Sigmoid colon (tissue), 7 donors: ENCODE results near the gene GRIN2D. TPM values are rescaled to one million over a fixed set of nuclear protein-coding genes. Genes with fewer than 3 reads are reported as not detected.

ENCODE experiments used
- DNase-seq: peaks from one replicate; pipeline ENCODE4 v3.0.0-alpha.2; 2019
- H3K27ac ChIP-seq, 4 donors: fragments of 200-600 bp; sonication (generic); one replicate each; pipeline ENCODE4 v1.5.1; 2016 to 2019; ENCODE audit warnings: mild to moderate bottlenecking in 1 of 4
- H3K27me3 ChIP-seq, 3 donors: fragments of 200-600 bp; sonication (generic); one replicate each; pipeline ENCODE4 v1.5.1; 2019; ENCODE audit warnings: mild to moderate bottlenecking in 1 of 3
- H3K36me3 ChIP-seq, 4 donors: fragments of 200-600 bp; sonication (generic); one replicate each; pipeline ENCODE4 v1.5.1; 2016 to 2019
- H3K4me1 ChIP-seq, 4 donors: fragments of 200-600 bp; sonication (generic); one replicate each; pipeline ENCODE4 v1.5.1; 2017 to 2019
- H3K4me3 ChIP-seq, 4 donors: fragments of 200-600 bp; sonication (generic); one replicate each; pipeline ENCODE4 v1.5.1; 2017 to 2019; ENCODE audit warnings: mild to moderate bottlenecking in 2 of 4, moderate library complexity in 1 of 4
- H3K9me3 ChIP-seq, 4 donors: fragments of 200-600 bp in 3 of 4; sonication (generic) in 3 of 4; one replicate each; pipeline versions ENCODE4 v1.5.1 to v1.6.1; 2013 to 2019
- CTCF ChIP-seq, 4 experiments: fragments of 450-650 bp in 3 of 4; fragments of 200-600 bp in 1 of 4; IDR thresholded peaks; one replicate each; pipeline ENCODE4 v1.5.1; 2016 to 2019; ENCODE audit warnings: antibody characterized with exemption in 4 of 4, mild to moderate bottlenecking in 3 of 4, moderate library complexity in 2 of 4
- EP300 ChIP-seq, 4 donors: sonication (generic); formaldehyde crosslinking; IDR thresholded peaks; one replicate each; pipeline ENCODE4 v1.6.1; 2017; ENCODE audit warnings: antibody characterized with exemption in 4 of 4
- POLR2A ChIP-seq, 2 donors: fragments of 450-650 bp; IDR thresholded peaks; one replicate each; pipeline ENCODE4 v1.6.1; 2016; ENCODE audit warnings: antibody characterized with exemption in 2 of 2, mild to moderate bottlenecking in 2 of 2, moderate library complexity in 2 of 2
- POLR2AphosphoS5 ChIP-seq, 4 donors: sonication (generic); formaldehyde crosslinking; IDR thresholded peaks; one replicate each; pipeline ENCODE4 v1.6.1; 2017; ENCODE audit warnings: antibody characterized with exemption in 4 of 4
- WGBS, 2 donors: extraction: QIAGEN DNeasy Blood & Tissue Kit; methylation state at CpG; one replicate each; pipeline ENCODE4 v1.1.7; 2013; 5-methylcytosine and 5-hydroxymethylcytosine counted together
- intact Hi-C: fragments of 100-400 bp; cut with DNase I; formaldehyde crosslinking; loops from one replicate; pipeline ENCODE4 v1.15.1; 2023
- polyA plus RNA-seq, 3 donors: library from polyadenylated mRNA; stranded (reverse); fragments of 200-250 nt; gene quantifications; one replicate each; pipeline ENCODE4 v1.2.3, GENCODE V29; 2013
- total RNA-seq, 4 donors: library from RNA; depleted of rRNA; stranded (reverse); fragments of >200 nt; gene quantifications; one replicate each; pipeline ENCODE4 v1.1.0, GENCODE V29; 2016
- donor health status: healthy with polysubstance abuse.
- donor health status: Bipolar disorder and iron deficiency.
- donor health status: healthy.

GRIN2D gene
- total and polyA plus RNA-seq, 7 donors, result under 0.01 to 0.36 (median 0.21) TPM; not detected in 3

- 92 to 93% methylated on average over 7 of the region's 7 CpGs for WGBS, 2 donors
- Histone ChIP-seq H3K4me3 (no peak overlapping the region), H3K27me3 (no peaks in the 10 kb centered on the region), H3K27ac (no peak overlapping the region), H3K36me3 (peaks cover 0 to 6% (median 0%) of the 10 kb centered on the region in 4 donors), H3K4me1 (peaks cover 0 to 5% (median 0%) of the 10 kb centered on the region in 4 donors), H3K9me3 (no peaks in the 10 kb centered on the region)
- intact Hi-C loops, result no loop called here
- TF ChIP-seq POLR2A (IDR thresholded peaks at IDR 0.05) (no peak), CTCF (IDR thresholded peaks at IDR 0.05) (no peak), EP300 (IDR thresholded peaks at IDR 0.05) (no peak), POLR2AphosphoS5 (IDR thresholded peaks at IDR 0.05) (no peak)
- DNase-seq, result no peak
Measured at GRCh38 chr19:48348737-48349136, 44.7 kb upstream of the GRIN2D start.

- WGBS, 2 donors, result 91 to 96% methylated on average over 5 of the region's 5 CpGs
- intact Hi-C loops, result no loop called here
Measured at GRCh38 chr19:48350856-48351255, 42.6 kb upstream of the GRIN2D start.

GRCh38 chr19:48351341-48351752, 42.1 kb upstream of the GRIN2D start:
- no peak overlapping the region for H3K4me3 ChIP-seq
- no peaks in the 10 kb centered on the region for H3K36me3 ChIP-seq
- TF ChIP-seq POLR2AphosphoS5 (IDR thresholded peaks at IDR 0.05), result no peak
- no peak for TF ChIP-seq EP300 (IDR thresholded peaks at IDR 0.05)
- TF ChIP-seq CTCF (IDR thresholded peaks at IDR 0.05), result peak in 3 of 4 experiments; percentile 35 to 69 (median 58)
- H3K27me3 ChIP-seq, result no peaks in the 10 kb centered on the region
- WGBS, 2 donors, result 33 to 49% methylated on average over 8 of the region's 8 CpGs
- intact Hi-C loops, result no loop called here
- peak; percentile 73 for DNase-seq
- no peaks in the 10 kb centered on the region for H3K9me3 ChIP-seq
- peaks cover 0 to 5% (median 0%) of the 10 kb centered on the region in 4 donors for H3K4me1 ChIP-seq
- no peak overlapping the region for H3K27ac ChIP-seq

More at GRCh38 chr19:48350856-48351255, 42.6 kb upstream of the GRIN2D start:
- Histone ChIP-seq H3K27ac (no peak overlapping the region), H3K9me3 (no peaks in the 10 kb centered on the region), H3K36me3 (no peaks in the 10 kb centered on the region), H3K27me3 (no peaks in the 10 kb centered on the region), H3K4me1 (peaks cover 0 to 5% (median 0%) of the 10 kb centered on the region in 4 donors), H3K4me3 (no peak overlapping the region)
- no peak for DNase-seq
- no peak for TF ChIP-seq CTCF (IDR thresholded peaks at IDR 0.05)
- TF ChIP-seq EP300 (IDR thresholded peaks at IDR 0.05), result no peak
- TF ChIP-seq POLR2AphosphoS5 (IDR thresholded peaks at IDR 0.05), result no peak
- no peak for TF ChIP-seq POLR2A (IDR thresholded peaks at IDR 0.05)

GRCh38 chr19:48353677-48354076, 39.8 kb upstream of the GRIN2D start:
- H3K4me3 ChIP-seq, result no peak overlapping the region
- WGBS, 2 donors, result 92% methylated on average over 5 of the region's 5 CpGs
- no peaks in the 10 kb centered on the region for H3K4me1 ChIP-seq
- H3K36me3 ChIP-seq, result peaks cover 0 to 3% (median 0%) of the 10 kb centered on the region in 4 donors
- intact Hi-C loops, result no loop called here
- H3K27me3 ChIP-seq, result no peaks in the 10 kb centered on the region
- DNase-seq, result no peak
- H3K27ac ChIP-seq, result no peak overlapping the region
- H3K9me3 ChIP-seq, result no peaks in the 10 kb centered on the region
- no peak for TF ChIP-seq POLR2A (IDR thresholded peaks at IDR 0.05)
- TF ChIP-seq EP300 (IDR thresholded peaks at IDR 0.05), result no peak

GRCh38 chr19:48354332-48354992, 39.0 kb upstream of the GRIN2D start:
- no peak overlapping the region for H3K27ac ChIP-seq
- WGBS, 2 donors, result 87 to 90% methylated on average over 15 of the region's 15 CpGs
- TF ChIP-seq EP300 (IDR thresholded peaks at IDR 0.05) (no peak), POLR2A (IDR thresholded peaks at IDR 0.05) (no peak), CTCF (IDR thresholded peaks at IDR 0.05) (no peak), POLR2AphosphoS5 (IDR thresholded peaks at IDR 0.05) (no peak)
- no peaks in the 10 kb centered on the region for H3K27me3 ChIP-seq
- H3K36me3 ChIP-seq, result peaks cover 0 to 5% (median 0%) of the 10 kb centered on the region in 4 donors
- H3K4me1 ChIP-seq, result no peaks in the 10 kb centered on the region
- no peak overlapping the region for H3K4me3 ChIP-seq
- H3K9me3 ChIP-seq, result no peaks in the 10 kb centered on the region
- intact Hi-C loops, result no loop called here
- DNase-seq, result no peak
